ENCODE data around the gene CCSAP.
A peak's percentile ranks its signal among the peaks of the same experiment; 100 is the strongest.
"Not testable (repeated sequence)": the region's sequence is repeated elsewhere in the genome, so short reads cannot be mapped to it uniquely, and the experiment has no call there.

Gene CCSAP

DNA sequence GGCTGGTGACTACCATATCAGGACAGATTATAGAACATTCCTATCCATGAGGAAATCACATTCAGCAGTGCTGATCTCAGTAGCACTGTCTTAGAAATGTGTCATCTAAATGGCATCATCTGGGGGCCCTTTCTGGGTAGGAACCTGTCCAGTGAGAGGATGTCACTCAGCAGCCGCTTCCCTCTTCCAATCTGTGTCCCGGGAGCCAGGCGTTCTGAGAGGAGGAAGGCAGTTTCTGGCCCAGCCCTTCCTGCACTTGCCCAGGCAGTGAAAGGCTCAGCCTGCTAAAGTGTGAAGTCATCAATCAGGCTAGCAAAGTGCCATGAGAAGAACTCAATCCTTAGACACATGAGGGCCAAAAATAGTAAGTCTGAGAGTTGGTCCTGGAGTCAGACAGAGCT lies 46.3 kb downstream of the CCSAP start:
- no peak for ATAC-seq
- H3K4me3 Mint-ChIP-seq = no peak overlapping the region
- H3K27me3 Mint-ChIP-seq = no peaks in the 10 kb centered on the region
- DNase-seq = no peak
- no peaks in the 10 kb centered on the region for H3K9me3 Mint-ChIP-seq
- H3K27ac Mint-ChIP-seq = no peak overlapping the region
- H3K4me1 Mint-ChIP-seq = peaks cover 2% of the 10 kb centered on the region
- peaks cover 25% of the 10 kb centered on the region for H3K36me3 Mint-ChIP-seq (ENCODE audit: low read depth)

DNA sequence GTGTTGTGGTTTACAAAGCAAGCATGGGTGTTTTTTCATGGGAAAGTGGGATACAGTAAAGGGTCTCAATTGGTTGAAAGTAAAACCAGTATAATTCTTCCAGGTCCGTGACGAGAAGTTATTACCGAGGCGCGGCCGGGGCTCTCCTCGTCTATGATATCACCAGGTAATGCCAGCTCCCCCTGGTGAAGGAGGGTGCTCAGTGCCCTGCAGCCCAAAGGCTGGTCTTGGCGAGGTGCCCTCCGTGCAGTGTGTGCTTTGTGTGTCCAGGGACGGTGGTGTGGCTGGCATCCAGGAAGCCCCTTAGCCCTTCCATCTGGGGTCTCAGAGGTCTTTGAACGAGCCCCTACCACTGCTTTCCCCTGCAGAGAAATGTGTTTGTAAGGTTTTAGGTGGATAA lies 47.1 kb downstream of the CCSAP start:
- peaks cover 30% of the 10 kb centered on the region for H3K36me3 Mint-ChIP-seq (ENCODE audit: low read depth)
- no peaks in the 10 kb centered on the region for H3K27me3 Mint-ChIP-seq
- H3K4me3 Mint-ChIP-seq = no peak overlapping the region
- no peak overlapping the region for H3K27ac Mint-ChIP-seq
- H3K4me1 Mint-ChIP-seq = peaks cover 2% of the 10 kb centered on the region
- no peaks in the 10 kb centered on the region for H3K9me3 Mint-ChIP-seq
- DNase-seq (no peak), ATAC-seq (no peak)

DNA sequence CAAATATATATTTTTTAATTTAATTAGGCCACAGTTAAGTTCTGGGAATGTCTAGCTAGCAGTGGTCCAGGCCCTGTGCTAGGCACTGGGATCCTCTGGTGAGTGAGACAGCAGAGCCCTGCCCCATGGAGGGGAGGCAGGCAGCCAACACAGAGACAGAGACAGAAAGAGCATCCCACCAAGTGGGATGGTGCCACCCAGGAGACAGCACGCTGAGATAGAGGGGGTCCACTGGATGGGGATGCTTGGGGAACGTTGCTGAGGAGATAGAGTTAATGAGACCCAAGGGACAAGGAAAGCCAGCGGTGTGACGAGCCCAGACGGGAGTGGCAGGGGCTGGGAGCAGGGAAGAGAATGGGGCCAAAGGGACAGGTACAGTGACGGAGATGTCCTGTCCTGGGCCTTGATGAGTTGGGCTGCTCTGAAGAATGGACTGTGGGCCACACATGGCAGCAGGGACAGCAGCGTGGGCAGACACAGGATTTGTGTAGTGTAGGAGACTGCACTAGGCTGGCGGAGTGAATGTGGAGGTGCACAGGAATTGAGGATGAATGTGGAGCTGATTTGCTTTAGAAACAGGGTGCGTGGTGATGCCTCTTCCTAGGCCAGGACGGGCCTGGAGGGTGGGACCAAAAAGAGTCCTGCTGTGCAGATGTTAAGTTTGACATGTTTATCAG lies 49.2 kb downstream of the CCSAP start:
- H3K27me3 Mint-ChIP-seq = no peaks in the 10 kb centered on the region
- H3K36me3 Mint-ChIP-seq (ENCODE audit: low read depth) = peaks cover 32% of the 10 kb centered on the region
- no peak for DNase-seq
- H3K27ac Mint-ChIP-seq = peak overlapping the region; percentile 14
- H3K9me3 Mint-ChIP-seq = no peaks in the 10 kb centered on the region
- no peak for ATAC-seq
- peaks cover 4% of the 10 kb centered on the region for H3K4me1 Mint-ChIP-seq
- no peak overlapping the region for H3K4me3 Mint-ChIP-seq

GRCh38 chr1:229291686-229292085 lies 51.2 kb downstream of the CCSAP start:
- not testable (repeated sequence) for H3K27me3 Mint-ChIP-seq, ATAC-seq, H3K9me3 Mint-ChIP-seq, H3K27ac Mint-ChIP-seq, H3K4me3 Mint-ChIP-seq, DNase-seq
- H3K36me3 Mint-ChIP-seq (ENCODE audit: low read depth) = peaks cover 32% of the 10 kb centered on the region
- peaks cover 12% of the 10 kb centered on the region for H3K4me1 Mint-ChIP-seq

- H3K4me3 Mint-ChIP-seq = no peak overlapping the region
- H3K4me1 Mint-ChIP-seq = peaks cover 28% of the 10 kb centered on the region
- H3K27me3 Mint-ChIP-seq = no peaks in the 10 kb centered on the region
- ATAC-seq = no peak
- H3K9me3 Mint-ChIP-seq = no peaks in the 10 kb centered on the region
- H3K36me3 Mint-ChIP-seq (ENCODE audit: low read depth) = peaks cover 31% of the 10 kb centered on the region
- H3K27ac Mint-ChIP-seq = no peak overlapping the region
- DNase-seq = no peak
Observed at GRCh38 chr1:229288516-229288915, 54.3 kb downstream of the CCSAP start.

GRCh38 chr1:229287267-229287666 lies 55.6 kb downstream of the CCSAP start:
- H3K27ac Mint-ChIP-seq = no peak overlapping the region
- no peak overlapping the region for H3K4me3 Mint-ChIP-seq
- peaks cover 35% of the 10 kb centered on the region for H3K4me1 Mint-ChIP-seq
- H3K27me3 Mint-ChIP-seq = no peaks in the 10 kb centered on the region
- ATAC-seq (no peak), DNase-seq (no peak)
- H3K36me3 Mint-ChIP-seq (ENCODE audit: low read depth) = peaks cover 30% of the 10 kb centered on the region
- H3K9me3 Mint-ChIP-seq = no peaks in the 10 kb centered on the region

DNA sequence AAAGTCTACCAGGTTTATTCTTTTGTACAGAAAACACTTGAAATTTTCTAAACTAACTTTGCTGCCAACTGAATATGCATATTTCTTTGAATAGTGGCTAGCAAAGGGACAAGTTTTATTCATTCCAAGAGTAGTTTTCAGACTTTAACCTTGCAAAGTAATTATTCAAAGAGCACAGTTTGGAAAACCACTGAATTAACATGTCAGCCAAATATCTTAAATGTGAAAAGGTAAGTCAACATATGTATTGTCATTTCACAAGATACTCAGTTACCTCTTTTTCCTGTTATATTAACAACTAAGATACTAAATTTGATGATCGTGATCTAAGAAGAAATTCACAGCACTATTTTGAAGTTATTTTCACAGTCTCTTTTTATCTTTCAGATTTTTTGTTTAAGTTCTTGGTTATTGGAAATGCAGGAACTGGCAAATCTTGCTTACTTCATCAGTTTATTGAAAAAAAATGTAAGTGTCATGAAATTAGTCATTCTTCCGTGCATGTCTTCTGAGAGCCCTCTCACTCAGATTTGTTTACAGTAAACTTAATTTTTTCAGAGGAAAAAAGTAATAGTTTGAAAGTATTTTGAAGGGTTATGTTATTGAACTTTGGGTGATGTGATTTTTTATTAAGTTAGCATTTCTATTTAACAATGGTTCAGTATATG lies 56.6 kb downstream of the CCSAP start:
- no peak overlapping the region for H3K4me3 Mint-ChIP-seq
- peaks cover 26% of the 10 kb centered on the region for H3K36me3 Mint-ChIP-seq (ENCODE audit: low read depth)
- no peak overlapping the region for H3K27ac Mint-ChIP-seq
- H3K27me3 Mint-ChIP-seq = no peaks in the 10 kb centered on the region
- H3K9me3 Mint-ChIP-seq = no peaks in the 10 kb centered on the region
- ATAC-seq = no peak
- H3K4me1 Mint-ChIP-seq = peaks cover 43% of the 10 kb centered on the region
- no peak for DNase-seq

GRCh38 chr1:229285440-229285839 lies 57.4 kb downstream of the CCSAP start:
- no peak overlapping the region for H3K4me3 Mint-ChIP-seq
- H3K27me3 Mint-ChIP-seq = no peaks in the 10 kb centered on the region
- peaks cover 50% of the 10 kb centered on the region for H3K4me1 Mint-ChIP-seq
- ATAC-seq = no peak
- H3K27ac Mint-ChIP-seq = no peak overlapping the region
- DNase-seq = no peak
- H3K36me3 Mint-ChIP-seq (ENCODE audit: low read depth) = peaks cover 18% of the 10 kb centered on the region
- no peaks in the 10 kb centered on the region for H3K9me3 Mint-ChIP-seq

DNA sequence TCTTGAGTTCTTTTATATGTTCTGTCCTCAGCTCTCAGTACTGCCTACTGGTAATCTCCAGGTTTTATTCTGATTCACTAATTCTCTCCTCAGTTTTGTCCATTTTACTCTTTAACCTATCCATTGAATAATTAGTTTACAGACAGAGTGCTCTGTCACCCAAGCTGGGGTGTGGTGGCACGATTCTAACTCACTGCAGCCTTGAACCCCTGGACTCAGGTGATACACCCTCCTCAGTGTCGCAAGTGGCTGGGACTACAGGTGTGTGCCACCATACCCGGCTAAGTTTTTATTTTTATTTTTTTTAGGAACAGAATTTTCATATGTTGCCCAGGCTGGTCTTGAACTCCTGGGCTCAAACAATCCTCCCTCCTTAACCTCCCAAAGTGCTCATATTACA lies 58.0 kb downstream of the CCSAP start:
- H3K36me3 Mint-ChIP-seq (ENCODE audit: low read depth) = peaks cover 17% of the 10 kb centered on the region
- H3K9me3 Mint-ChIP-seq = no peaks in the 10 kb centered on the region
- DNase-seq = no peak
- no peaks in the 10 kb centered on the region for H3K27me3 Mint-ChIP-seq
- H3K27ac Mint-ChIP-seq = no peak overlapping the region
- no peak overlapping the region for H3K4me3 Mint-ChIP-seq
- H3K4me1 Mint-ChIP-seq = peaks cover 55% of the 10 kb centered on the region
- ATAC-seq = no peak

- ATAC-seq (no peak), DNase-seq (no peak)
- peaks cover 8% of the 10 kb centered on the region for H3K36me3 Mint-ChIP-seq (ENCODE audit: low read depth)
- peaks cover 53% of the 10 kb centered on the region for H3K4me1 Mint-ChIP-seq
- H3K9me3 Mint-ChIP-seq = no peaks in the 10 kb centered on the region
- H3K27ac Mint-ChIP-seq = no peak overlapping the region
- no peaks in the 10 kb centered on the region for H3K27me3 Mint-ChIP-seq
- no peak overlapping the region for H3K4me3 Mint-ChIP-seq
Observed at GRCh38 chr1:229283183-229283611, 59.6 kb downstream of the CCSAP start.

DNA sequence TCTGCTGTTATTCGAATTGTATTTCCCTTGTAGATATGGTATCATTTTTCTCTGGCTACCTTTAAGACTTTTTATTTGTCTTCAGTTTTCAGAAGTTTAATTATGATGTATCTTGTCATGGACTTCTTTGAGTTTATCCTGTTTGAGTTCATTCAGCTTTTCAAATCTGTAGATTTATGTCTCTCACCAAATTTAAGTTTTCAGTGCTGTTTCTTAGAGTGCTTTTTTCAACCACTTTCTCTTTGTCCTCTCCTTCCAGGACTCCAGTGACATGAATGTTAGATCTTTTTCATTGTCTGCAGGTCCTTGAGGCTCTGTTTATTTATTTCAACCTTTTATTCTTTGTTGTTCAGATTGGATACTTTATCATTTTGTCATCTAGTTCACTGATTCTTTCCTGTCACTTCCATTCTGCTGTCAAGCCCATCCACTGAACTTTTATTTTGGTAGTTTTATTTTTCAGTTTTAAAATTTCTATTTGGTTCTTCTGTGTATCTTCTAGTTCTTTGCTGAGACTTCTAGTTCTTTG lies 60.5 kb downstream of the CCSAP start:
- Mint-ChIP-seq H3K27ac (no peak overlapping the region), H3K27me3 (no peaks in the 10 kb centered on the region)
- no peak for ATAC-seq

DNA sequence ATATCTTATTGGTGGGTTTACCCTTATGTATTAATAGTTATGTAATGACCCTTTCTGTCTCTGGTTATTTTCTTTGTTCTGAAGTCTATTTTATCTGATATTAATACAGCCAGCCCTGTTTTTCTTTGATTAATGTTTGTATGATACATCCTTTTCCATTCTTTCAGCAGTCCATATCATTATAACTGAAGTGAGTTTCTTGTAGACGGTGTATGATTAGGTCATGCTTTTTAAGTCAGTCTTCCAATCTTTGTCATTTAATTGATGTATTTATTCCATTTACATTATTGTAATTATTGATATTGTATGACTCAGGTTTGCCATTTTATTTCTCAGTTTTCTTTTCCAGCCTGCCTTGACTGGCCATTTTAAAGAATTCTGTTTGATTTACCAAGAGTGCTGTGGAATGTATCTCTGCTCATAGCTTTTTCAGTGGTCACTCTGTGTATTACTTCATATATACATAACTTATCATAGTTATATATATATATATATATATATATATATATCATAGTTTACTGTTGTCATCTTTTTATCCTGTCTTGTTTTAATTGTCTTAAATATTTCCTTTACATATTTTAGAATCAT lies 61.4 kb downstream of the CCSAP start:
- peaks cover 8% of the 10 kb centered on the region for H3K36me3 Mint-ChIP-seq (ENCODE audit: low read depth)
- ATAC-seq (no peak), DNase-seq (no peak)
- H3K4me1 Mint-ChIP-seq = peaks cover 44% of the 10 kb centered on the region
- no peaks in the 10 kb centered on the region for H3K27me3 Mint-ChIP-seq
- no peaks in the 10 kb centered on the region for H3K9me3 Mint-ChIP-seq
- no peak overlapping the region for H3K27ac Mint-ChIP-seq
- H3K4me3 Mint-ChIP-seq = no peak overlapping the region

More for the DNA sequence above, 60.5 kb downstream of the CCSAP start:
- Mint-ChIP-seq H3K36me3 (ENCODE audit: low read depth) (peaks cover 8% of the 10 kb centered on the region), H3K9me3 (no peaks in the 10 kb centered on the region), H3K4me1 (peaks cover 51% of the 10 kb centered on the region), H3K4me3 (no peak overlapping the region)
- DNase-seq = no peak

- peaks cover 8% of the 10 kb centered on the region for H3K36me3 Mint-ChIP-seq (ENCODE audit: low read depth)
- H3K4me3 Mint-ChIP-seq = no peak overlapping the region
- no peak overlapping the region for H3K27ac Mint-ChIP-seq
- H3K27me3 Mint-ChIP-seq = no peaks in the 10 kb centered on the region
- H3K9me3 Mint-ChIP-seq = no peaks in the 10 kb centered on the region
- ATAC-seq = no peak
- peaks cover 39% of the 10 kb centered on the region for H3K4me1 Mint-ChIP-seq
- no peak for DNase-seq
Observed at GRCh38 chr1:229280921-229281320, 61.9 kb downstream of the CCSAP start.

DNA sequence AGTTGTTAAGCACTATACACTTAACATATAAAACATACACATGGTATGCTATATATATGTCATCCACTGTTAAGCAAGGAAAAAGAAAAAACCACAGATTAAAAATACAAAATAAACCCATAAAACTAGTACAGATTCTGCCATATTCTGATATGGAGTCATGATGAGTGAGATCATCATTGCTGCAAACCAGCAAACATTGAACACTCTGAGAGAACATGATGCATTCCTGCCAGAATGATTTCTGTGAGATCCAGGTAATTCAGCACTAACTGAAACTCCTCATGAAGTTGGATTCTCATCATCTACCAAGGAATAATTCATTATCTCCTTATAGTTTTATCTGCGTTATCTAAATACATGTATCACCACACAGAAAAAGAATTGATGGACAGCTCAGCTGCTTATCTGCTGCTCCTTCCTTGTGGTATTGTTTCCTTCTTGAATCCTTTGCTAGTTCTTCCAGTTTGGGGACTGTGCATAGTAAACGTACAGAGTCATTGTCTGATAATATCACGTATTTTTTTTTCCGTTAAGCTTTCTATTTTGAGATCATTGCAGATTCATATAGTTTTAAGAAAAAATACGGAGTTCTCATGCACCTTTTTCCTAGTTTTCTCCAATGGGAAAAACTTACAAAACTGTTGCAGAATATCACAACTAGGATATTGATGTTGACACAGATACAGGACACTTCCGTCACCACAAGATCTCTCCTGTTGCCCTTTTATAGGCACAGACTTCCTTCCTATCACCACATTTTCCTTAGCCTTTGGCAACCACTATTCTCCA lies 62.6 kb downstream of the CCSAP start:
- no peak overlapping the region for H3K27ac Mint-ChIP-seq
- no peak overlapping the region for H3K4me3 Mint-ChIP-seq
- DNase-seq (no peak), ATAC-seq (no peak)
- H3K27me3 Mint-ChIP-seq = no peaks in the 10 kb centered on the region
- peaks cover 36% of the 10 kb centered on the region for H3K4me1 Mint-ChIP-seq
- peaks cover 6% of the 10 kb centered on the region for H3K36me3 Mint-ChIP-seq (ENCODE audit: low read depth)
- H3K9me3 Mint-ChIP-seq = no peaks in the 10 kb centered on the region

Data from activated naive CD8-positive, alpha-beta T cell treated with anti-CD3 and anti-CD28 coated beads, Interleukin-2, amount 50 U/mL, for 24 hours (primary cell).